ENCODE data around the gene ZFYVE28. TPM values are rescaled to one million over a fixed set of nuclear protein-coding genes. Genes with fewer than 3 reads are reported as not detected.

The ZFYVE28 gene
- total RNA-seq, 2 experiments from 2014 or later, result 26.2 to 28.0 TPM

GRCh38 chr4:2318885-2319284, 99.6 kb downstream of the ZFYVE28 start:
- peaks cover 2% of the 10 kb centered on the region for H3K9me3 Mint-ChIP-seq
- no peak for ATAC-seq (ENCODE audit: poor library complexity)
- no peaks in the 10 kb centered on the region for H3K27me3 Mint-ChIP-seq
- peaks cover 15% of the 10 kb centered on the region for H3K36me3 Mint-ChIP-seq (ENCODE audit: low read depth)
- H3K4me1 Mint-ChIP-seq (ENCODE audit: low read depth), result no peaks in the 10 kb centered on the region
- ChIA-PET POLR2A (interaction anchor here (1.6 kb wide), 1 partner anchor 28 kb away, joined by 5 read pairs; no protein-coding TSS in a partner anchor), CTCF (no interaction called here)
- H3K4me3 Mint-ChIP-seq, result no peak overlapping the region
- no peak overlapping the region for H3K27ac Mint-ChIP-seq
- Histone ChIP-seq H3K4me3 (ENCODE audit: low read length) (no peak overlapping the region), H3K27me3 (ENCODE audit: control insufficient read depth in 1 of 2, insufficient read depth in 2 of 2, low read length in 2 of 2) (no peaks in the 10 kb centered on the region), H3K9me3 (ENCODE audit: control insufficient read depth in 1 of 2, insufficient read depth in 1 of 2, low read length in 2 of 2) (peaks cover 0 to 4% of the 10 kb centered on the region in 2 experiments), H3K27ac (ENCODE audit: low read depth in 1 of 2, low read length in 2 of 2) (no peak overlapping the region), H3K4me1 (ENCODE audit: insufficient read depth, low read length) (no peaks in the 10 kb centered on the region), H3K36me3 (ENCODE audit: insufficient read depth, low read length) (no peaks in the 10 kb centered on the region)
- no peak for DNase-seq
- TF ChIP-seq CTCF (IDR thresholded peaks at IDR 0.05), result no peak
- intact Hi-C loops (cut with DNase I, micrococcal nuclease), result no loop called here

- no peaks in the 10 kb centered on the region for H3K4me1 ChIP-seq (ENCODE audit: insufficient read depth, low read length)
- DNase-seq (no peak), ATAC-seq (ENCODE audit: poor library complexity) (no peak)
- H3K27ac ChIP-seq (ENCODE audit: low read depth in 1 of 2, low read length in 2 of 2), result no peak overlapping the region
- no peaks in the 10 kb centered on the region for H3K36me3 ChIP-seq (ENCODE audit: insufficient read depth, low read length)
- no peaks in the 10 kb centered on the region for H3K4me1 Mint-ChIP-seq (ENCODE audit: low read depth)
- H3K9me3 Mint-ChIP-seq, result peaks cover 2% of the 10 kb centered on the region
- no peak overlapping the region for H3K4me3 Mint-ChIP-seq
- ChIA-PET POLR2A (interaction anchor here (1.6 kb wide), 1 partner anchor 27 kb away, joined by 5 read pairs; no protein-coding TSS in a partner anchor), CTCF (interaction anchor here (1.4 kb wide), 1 partner anchor 30 kb away, joined by 3 read pairs; no protein-coding TSS in a partner anchor)
- H3K27me3 Mint-ChIP-seq, result no peaks in the 10 kb centered on the region
- peaks cover 0 to 4% of the 10 kb centered on the region in 2 experiments for H3K9me3 ChIP-seq (ENCODE audit: control insufficient read depth in 1 of 2, insufficient read depth in 1 of 2, low read length in 2 of 2)
- H3K4me3 ChIP-seq (ENCODE audit: low read length), result no peak overlapping the region
- peaks cover 17% of the 10 kb centered on the region for H3K36me3 Mint-ChIP-seq (ENCODE audit: low read depth)
- intact Hi-C loops (cut with DNase I, micrococcal nuclease), result no loop called here
- no peak for TF ChIP-seq CTCF (IDR thresholded peaks at IDR 0.05)
- no peaks in the 10 kb centered on the region for H3K27me3 ChIP-seq (ENCODE audit: control insufficient read depth in 1 of 2, insufficient read depth in 2 of 2, low read length in 2 of 2)
- H3K27ac Mint-ChIP-seq, result no peak overlapping the region
Observed at GRCh38 chr4:2318476-2318875, 100.0 kb downstream of the ZFYVE28 start.

GRCh38 chr4:2313366-2313765, 105.1 kb downstream of the ZFYVE28 start:
- Mint-ChIP-seq H3K9me3 (peaks cover 5% of the 10 kb centered on the region), H3K4me1 (ENCODE audit: low read depth) (no peaks in the 10 kb centered on the region), H3K4me3 (no peak overlapping the region), H3K36me3 (ENCODE audit: low read depth) (peaks cover 35% of the 10 kb centered on the region), H3K27ac (no peak overlapping the region), H3K27me3 (no peaks in the 10 kb centered on the region)
- ChIA-PET POLR2A (no interaction called here), CTCF (no interaction called here)
- TF ChIP-seq CTCF (IDR thresholded peaks at IDR 0.05), result no peak
- H3K4me3 ChIP-seq (ENCODE audit: low read length), result no peak overlapping the region
- no peaks in the 10 kb centered on the region for H3K4me1 ChIP-seq (ENCODE audit: insufficient read depth, low read length)
- H3K9me3 ChIP-seq (ENCODE audit: control insufficient read depth in 1 of 2, insufficient read depth in 1 of 2, low read length in 2 of 2), result peaks cover 7 to 26% of the 10 kb centered on the region in 2 experiments
- no peaks in the 10 kb centered on the region for H3K36me3 ChIP-seq (ENCODE audit: insufficient read depth, low read length)
- ATAC-seq (ENCODE audit: poor library complexity) (no peak), DNase-seq (no peak)
- intact Hi-C loops (cut with DNase I, micrococcal nuclease), result no loop called here
- H3K27ac ChIP-seq (ENCODE audit: low read depth in 1 of 2, low read length in 2 of 2), result no peak overlapping the region
- H3K27me3 ChIP-seq (ENCODE audit: control insufficient read depth in 1 of 2, insufficient read depth in 2 of 2, low read length in 2 of 2), result no peaks in the 10 kb centered on the region

All from CD4-positive, alpha-beta T cell (primary cell).